Measurements from ENCODE around the gene TDRD9. TPM values are rescaled to one million over a fixed set of nuclear protein-coding genes. Genes with fewer than 3 reads are reported as not detected.

The TDRD9 gene
- total RNA-seq, 1 experiment from 2014 or later, result not detected

GRCh38 chr14:103984196-103984595 lies 55.9 kb downstream of the TDRD9 start:
- ATAC-seq, result no peak
- H3K27ac ChIP-seq (ENCODE audit: low read length), result no peak overlapping the region
- CTCF ChIA-PET, result no interaction called here
- intact Hi-C loops (cut with micrococcal nuclease; ENCODE audit: unreplicated experiment), result no loop called here
- no peaks in the 10 kb centered on the region for H3K27me3 ChIP-seq (ENCODE audit: control insufficient read depth, insufficient read depth, low read length)
- no peaks in the 10 kb centered on the region for H3K9me3 ChIP-seq (ENCODE audit: control insufficient read depth, insufficient read depth, low read depth, low read length)
- in situ Hi-C loops (cut with HindIII; ENCODE audit: low pct_unique_long_range_greater_than_20kb, low sequenced_read_pairs), result no loop called here
- H3K4me3 ChIP-seq (ENCODE audit: low read depth in 2 of 2, low read length in 2 of 2), result no peak overlapping the region
- POLR2A ChIA-PET, result no interaction called here
- H3K36me3 ChIP-seq (ENCODE audit: control insufficient read depth, insufficient read depth, low read length), result no peaks in the 10 kb centered on the region
- no peaks in the 10 kb centered on the region for H3K4me1 ChIP-seq (ENCODE audit: control insufficient read depth, insufficient read depth, low read length)
- DNase-seq (ENCODE audit: low read depth, low spot score), result no peak
- no TSS peak for BruUV-seq (replicated peaks)
- no peak for TF ChIP-seq TCF7L2 (IDR thresholded peaks at IDR 0.05; ENCODE audit: low read depth, low read length)
- no peak for TF ChIP-seq POLR2AphosphoS5 (IDR thresholded peaks at IDR 0.05; ENCODE audit: low read depth, low read length)
- TF ChIP-seq CTCF (IDR thresholded peaks at IDR 0.05), result no peak
- no peak for TF ChIP-seq SIN3A (IDR thresholded peaks at IDR 0.05; ENCODE audit: borderline replicate concordance, insufficient read depth, low read depth, low read length)
- TF ChIP-seq REST (IDR thresholded peaks at IDR 0.05; ENCODE audit: insufficient read depth in 1 of 2, low read depth in 2 of 2, low read length in 1 of 2), result no peak

GRCh38 chr14:103989034-103989433 lies 60.8 kb downstream of the TDRD9 start:
- TF ChIP-seq REST (IDR thresholded peaks at IDR 0.05; ENCODE audit: insufficient read depth in 1 of 2, low read depth in 2 of 2, low read length in 1 of 2), result no peak
- no peak for TF ChIP-seq CTCF (IDR thresholded peaks at IDR 0.05)
- no peak for TF ChIP-seq POLR2AphosphoS5 (IDR thresholded peaks at IDR 0.05; ENCODE audit: low read depth, low read length)
- no peak for TF ChIP-seq SIN3A (IDR thresholded peaks at IDR 0.05; ENCODE audit: borderline replicate concordance, insufficient read depth, low read depth, low read length)
- TF ChIP-seq TCF7L2 (IDR thresholded peaks at IDR 0.05; ENCODE audit: low read depth, low read length), result no peak
- DNase-seq (ENCODE audit: low read depth, low spot score), result no peak
- ChIA-PET CTCF (no interaction called here), POLR2A (no interaction called here)
- no peak overlapping the region for H3K4me3 ChIP-seq (ENCODE audit: low read depth in 2 of 2, low read length in 2 of 2)
- BruUV-seq (replicated peaks), result no TSS peak
- H3K36me3 ChIP-seq (ENCODE audit: control insufficient read depth, insufficient read depth, low read length), result no peaks in the 10 kb centered on the region
- no peak for ATAC-seq
- in situ Hi-C loops (cut with HindIII; ENCODE audit: low pct_unique_long_range_greater_than_20kb, low sequenced_read_pairs), result no loop called here
- intact Hi-C loops (cut with micrococcal nuclease; ENCODE audit: unreplicated experiment), result no loop called here
- no peaks in the 10 kb centered on the region for H3K9me3 ChIP-seq (ENCODE audit: control insufficient read depth, insufficient read depth, low read depth, low read length)
- no peak overlapping the region for H3K27ac ChIP-seq (ENCODE audit: low read length)
- no peaks in the 10 kb centered on the region for H3K4me1 ChIP-seq (ENCODE audit: control insufficient read depth, insufficient read depth, low read length)
- no peaks in the 10 kb centered on the region for H3K27me3 ChIP-seq (ENCODE audit: control insufficient read depth, insufficient read depth, low read length)

Measured in Panc1 (cell line).